HT-29 (cell line): ENCODE measurements around the gene PCDH17. TPM values are rescaled to one million over a fixed set of nuclear protein-coding genes. Genes with fewer than 3 reads are reported as not detected.
A peak's percentile ranks its signal among the peaks of the same experiment; 100 is the strongest.

Source experiments
- DNase-seq: peaks from one replicate; pipeline ENCODE4 v3.0.0-alpha.2; 2015; ENCODE audit warnings: low spot score
- total RNA-seq: library from RNA; depleted of rRNA; stranded (reverse); fragments of >200 nt; shearing (Covaris generic); gene quantifications from 2 replicates; pipeline ENCODE4 v1.2.3, GENCODE V29; 2014; rRNA removed

The PCDH17 gene, protein sequence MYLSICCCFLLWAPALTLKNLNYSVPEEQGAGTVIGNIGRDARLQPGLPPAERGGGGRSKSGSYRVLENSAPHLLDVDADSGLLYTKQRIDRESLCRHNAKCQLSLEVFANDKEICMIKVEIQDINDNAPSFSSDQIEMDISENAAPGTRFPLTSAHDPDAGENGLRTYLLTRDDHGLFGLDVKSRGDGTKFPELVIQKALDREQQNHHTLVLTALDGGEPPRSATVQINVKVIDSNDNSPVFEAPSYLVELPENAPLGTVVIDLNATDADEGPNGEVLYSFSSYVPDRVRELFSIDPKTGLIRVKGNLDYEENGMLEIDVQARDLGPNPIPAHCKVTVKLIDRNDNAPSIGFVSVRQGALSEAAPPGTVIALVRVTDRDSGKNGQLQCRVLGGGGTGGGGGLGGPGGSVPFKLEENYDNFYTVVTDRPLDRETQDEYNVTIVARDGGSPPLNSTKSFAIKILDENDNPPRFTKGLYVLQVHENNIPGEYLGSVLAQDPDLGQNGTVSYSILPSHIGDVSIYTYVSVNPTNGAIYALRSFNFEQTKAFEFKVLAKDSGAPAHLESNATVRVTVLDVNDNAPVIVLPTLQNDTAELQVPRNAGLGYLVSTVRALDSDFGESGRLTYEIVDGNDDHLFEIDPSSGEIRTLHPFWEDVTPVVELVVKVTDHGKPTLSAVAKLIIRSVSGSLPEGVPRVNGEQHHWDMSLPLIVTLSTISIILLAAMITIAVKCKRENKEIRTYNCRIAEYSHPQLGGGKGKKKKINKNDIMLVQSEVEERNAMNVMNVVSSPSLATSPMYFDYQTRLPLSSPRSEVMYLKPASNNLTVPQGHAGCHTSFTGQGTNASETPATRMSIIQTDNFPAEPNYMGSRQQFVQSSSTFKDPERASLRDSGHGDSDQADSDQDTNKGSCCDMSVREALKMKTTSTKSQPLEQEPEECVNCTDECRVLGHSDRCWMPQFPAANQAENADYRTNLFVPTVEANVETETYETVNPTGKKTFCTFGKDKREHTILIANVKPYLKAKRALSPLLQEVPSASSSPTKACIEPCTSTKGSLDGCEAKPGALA (N-terminal part only)
- total RNA-seq, result not detected in 2 replicates

DNA sequence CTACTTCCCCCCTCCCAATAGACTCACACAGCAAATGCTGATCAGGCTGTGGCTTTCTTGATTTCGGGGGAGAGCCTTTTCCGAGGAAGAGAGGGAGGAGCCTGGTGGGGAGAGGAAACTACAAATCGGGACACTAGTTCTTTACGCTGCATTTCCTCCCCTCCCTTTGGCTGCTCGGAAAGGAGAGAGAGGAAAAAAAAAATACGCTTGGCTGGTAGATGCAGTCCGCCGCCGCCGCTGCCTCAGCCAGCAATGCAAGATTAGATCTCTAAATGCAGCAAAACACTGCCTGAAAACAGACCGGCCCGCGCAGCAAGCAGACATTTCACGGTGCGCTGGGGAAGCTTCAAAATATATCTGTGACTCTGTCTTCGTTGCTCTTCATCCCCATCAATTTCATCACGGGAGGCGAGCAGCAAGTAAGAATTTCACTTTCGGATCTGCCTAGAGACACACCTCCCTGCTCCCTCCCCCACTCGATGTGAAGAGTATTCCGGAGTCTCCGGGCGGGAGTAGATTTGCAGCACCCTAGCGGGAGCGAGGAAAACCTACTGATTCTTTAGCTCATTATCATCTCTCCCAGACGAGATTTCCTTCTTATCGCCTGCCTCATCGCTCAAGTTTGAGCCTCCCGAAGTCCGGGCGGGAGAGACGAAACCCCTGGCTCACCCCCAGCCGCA lies at the start of gene PCDH17:
TSS of gene PCDH17 (plus strand) at position 149 of the 680 bp plus-strand sequence. CDS start 803 bp downstream, outside the sequence.
- DNase-seq, result no peak

DNA sequence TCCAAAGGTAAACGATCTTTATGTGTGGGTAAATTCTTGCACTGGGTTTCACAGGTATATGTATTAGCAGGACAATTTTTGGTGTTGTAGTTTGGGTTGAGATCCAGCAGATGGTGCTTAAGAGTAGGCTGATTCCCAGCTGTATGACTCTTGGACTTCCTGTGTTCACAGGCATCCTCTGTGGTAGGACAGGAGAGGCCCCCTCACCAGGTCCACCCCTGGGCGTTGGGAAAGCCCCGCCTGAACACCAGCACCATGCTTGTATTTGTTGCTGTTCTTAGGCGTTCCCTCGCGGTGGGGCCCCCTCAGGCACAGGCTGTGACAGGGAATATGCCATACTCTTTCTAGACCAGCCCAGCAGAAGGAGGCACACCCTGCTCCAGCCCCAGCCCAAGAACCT lies 49.5 kb upstream of the PCDH17 start:
- DNase-seq, result peak; percentile 44

DNA sequence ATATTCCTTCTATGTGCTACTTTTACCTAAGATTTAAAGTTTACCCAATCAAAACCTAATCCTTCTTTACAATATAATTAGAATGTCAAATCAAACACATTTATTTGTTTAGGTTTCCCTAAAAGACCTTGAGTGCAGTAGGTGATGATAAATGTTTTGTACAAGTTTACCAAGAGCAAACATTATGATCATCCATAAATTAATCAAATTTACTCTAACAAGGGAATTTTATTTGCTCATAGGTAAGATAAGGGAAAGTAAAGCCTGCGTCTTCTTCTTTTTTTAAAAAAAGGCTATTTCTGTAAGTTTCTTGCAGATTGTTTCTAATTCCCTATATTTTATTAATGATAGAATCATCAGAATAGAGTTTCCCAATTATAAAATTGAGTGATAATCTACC lies 48.0 kb upstream of the PCDH17 start:
- no peak for DNase-seq

DNA sequence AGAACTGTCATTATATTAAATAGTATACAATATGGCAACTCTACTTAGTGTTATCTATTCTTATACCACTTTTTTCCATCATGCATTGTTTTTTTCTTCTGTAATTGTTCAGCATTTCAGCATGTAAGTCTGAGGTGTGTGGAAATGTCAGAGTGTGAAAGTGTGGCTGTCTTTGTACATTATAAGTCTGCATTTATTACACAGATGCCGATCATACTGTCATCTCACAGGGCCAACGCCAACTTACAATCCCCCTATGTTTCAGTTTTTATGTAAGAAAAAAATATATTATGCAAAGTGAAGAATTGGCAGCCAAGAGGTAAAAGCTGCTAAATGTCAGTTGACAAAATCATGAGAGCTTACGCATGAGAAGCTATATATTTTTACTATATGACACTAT lies 42.9 kb upstream of the PCDH17 start:
- DNase-seq, result no peak

DNA sequence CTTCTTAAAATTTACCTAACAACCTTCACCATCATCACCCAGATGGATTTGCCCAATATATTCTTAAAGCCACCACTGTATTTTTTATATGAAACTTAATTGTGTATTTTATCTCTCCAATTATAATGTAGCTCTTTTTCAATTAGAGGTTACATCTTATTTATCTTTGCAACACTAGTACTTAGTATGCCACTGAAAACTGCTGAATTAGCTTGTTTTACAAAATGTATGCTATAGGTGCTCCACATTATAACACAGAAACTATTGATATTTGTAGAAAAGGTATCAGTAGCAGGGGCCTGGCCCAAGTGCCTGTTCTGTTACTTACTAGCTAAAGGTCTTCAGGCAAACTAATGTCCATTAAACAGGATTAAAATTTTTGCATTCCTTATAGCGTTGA lies 35.8 kb upstream of the PCDH17 start:
- no peak for DNase-seq

DNA sequence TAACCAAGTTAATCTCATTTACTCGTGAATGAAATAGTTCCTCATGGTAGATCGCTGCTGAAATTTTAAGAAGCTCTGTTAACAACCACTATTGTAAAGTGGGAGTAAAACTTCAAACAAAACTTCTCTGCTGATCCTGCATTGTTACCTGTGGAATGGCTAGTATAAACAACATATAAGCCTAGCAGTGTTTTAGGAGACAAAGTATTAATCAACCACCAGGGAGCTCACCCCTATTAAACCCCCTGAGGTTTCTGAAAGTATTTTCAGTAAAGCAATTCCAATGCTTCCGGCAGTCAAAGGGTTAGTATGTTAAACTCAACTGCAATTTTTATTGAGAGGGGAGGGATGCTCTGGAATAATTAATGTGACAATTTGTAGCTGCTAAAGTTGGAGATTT lies 30.0 kb upstream of the PCDH17 start:
- DNase-seq, result no peak

DNA sequence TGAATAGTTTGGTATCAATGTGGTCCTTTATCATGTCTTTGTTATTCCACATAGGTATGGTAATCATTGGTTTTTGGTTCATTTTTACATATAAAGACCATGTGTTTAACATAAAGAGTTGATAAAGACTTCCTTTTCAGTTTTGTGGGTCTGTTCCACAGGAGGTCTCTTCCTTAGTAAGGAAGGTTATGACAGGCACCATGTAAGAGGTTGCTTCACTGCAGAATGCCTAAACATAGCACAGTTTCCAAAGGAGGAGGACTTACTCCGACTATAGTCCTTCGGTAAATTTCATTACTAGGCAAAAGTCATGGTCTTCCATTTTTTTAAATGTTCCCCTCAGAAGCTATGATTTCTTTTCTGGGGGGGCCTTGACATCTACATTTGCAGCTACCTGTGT lies 27.1 kb upstream of the PCDH17 start:
- no peak for DNase-seq

DNA sequence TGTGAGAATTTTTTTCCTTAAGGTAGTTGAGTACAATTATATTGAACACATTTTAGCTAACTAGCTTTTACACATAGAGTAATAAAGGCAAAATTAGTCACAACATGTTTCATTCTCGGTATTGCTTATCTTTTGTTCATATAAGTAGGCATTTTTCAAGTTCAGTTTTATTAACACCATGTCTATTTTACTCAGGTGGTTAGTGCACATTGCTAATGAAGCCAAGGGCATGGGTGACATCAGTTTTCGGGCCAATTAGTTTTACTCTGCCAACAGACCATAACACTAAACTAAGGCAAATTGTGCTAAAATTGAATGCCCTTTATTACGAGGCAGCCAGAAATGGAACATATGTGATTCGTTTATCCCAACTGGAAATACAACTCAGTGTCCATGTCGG lies 19.6 kb upstream of the PCDH17 start:
- DNase-seq, result no peak

DNA sequence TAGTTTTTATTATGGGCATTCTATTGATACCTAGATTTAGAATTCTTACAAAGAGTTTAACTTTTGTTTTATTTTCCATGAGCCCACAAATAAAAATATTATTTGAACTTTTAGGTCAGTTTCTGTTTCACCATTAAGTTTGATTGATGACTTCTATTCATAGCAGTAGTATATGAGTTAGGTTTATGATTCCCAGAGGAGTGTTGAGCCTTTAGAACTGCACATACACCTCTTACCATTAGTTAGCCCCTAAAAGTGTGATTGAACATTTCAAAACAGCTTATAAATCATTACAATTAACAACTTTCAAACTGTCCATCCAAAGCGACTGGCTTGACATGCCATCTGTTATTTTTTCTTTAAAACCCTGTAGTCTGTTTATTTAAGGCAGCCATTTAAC lies 19.0 kb upstream of the PCDH17 start:
- no peak for DNase-seq

DNA sequence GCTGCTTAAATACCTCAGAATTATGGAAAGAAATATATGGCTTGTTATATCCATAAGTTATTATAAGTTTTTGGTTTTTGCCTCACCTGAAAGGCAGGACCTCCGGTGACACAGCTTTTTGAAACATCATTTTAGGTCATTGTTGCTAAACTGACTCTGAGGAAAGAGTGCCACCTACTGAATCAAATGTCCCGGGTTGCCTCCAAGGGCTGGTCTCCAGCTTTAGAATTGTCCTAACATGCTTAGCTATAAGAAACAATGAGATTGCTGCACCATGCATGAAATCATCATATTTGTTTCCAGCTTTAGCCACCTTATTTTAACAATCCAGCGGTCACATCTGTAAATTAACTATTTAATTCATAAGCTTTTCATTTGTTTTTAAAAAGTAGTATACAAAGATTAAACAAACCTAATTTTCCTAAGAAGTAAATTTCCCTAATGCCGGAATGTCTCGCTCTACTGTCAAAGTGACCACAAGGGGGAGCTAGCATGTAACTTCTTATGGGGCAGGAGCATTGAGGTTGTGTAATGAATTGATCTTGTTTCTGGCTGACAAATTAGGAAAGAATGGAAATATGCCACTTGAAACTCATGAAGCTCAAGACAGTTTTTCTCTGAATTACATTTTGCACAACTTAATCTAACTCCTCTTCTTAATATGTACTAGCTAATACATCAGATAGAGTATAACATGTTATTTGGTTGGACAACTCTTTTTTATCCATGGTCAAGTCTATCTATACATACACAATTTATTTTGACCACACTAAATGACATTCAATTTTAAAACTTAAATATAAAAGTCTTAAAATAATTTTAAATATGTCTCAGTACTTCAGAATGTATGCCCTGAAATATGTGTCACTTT lies 6.7 kb upstream of the PCDH17 start:
- DNase-seq, result peak; percentile 91

DNA sequence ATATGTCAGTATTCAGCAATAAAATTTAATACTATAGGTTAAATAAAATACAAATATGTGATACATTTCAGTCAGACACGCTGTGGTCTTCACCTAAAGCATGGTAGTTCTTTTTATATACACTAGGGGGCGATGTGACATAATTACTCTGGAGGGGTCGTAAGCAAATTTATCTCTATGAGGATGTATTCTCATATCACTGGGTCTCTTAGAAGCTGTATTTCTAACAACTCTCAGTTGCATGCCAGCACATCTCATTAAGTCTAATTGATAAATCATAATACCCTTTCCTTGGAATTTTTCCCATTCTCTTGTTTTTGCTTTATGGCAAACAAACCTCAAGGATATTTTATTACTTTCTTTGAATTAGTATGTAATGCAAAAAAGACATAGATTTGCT lies 3.9 kb upstream of the PCDH17 start:
- peak; percentile 54 for DNase-seq

DNA sequence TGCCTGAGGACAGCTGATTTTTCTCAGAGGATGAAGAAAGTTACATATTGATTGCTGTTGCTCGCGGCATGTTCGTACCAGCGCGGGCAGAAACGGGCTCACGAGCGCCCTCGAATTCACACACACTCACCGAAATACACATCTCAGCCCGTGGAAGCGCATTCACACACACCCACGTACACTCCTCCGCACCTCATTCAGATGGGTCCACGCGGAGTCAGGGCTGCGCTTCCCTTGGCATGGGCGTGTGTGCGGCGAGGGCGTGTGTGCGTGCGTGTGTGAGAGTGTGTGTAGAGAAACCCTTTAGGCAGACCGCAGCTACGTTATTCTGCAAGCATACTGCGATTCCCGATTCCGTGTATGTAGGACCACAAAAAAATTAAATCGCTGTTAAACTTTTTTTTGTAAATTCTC lies 2.1 kb upstream of the PCDH17 start:
- no peak for DNase-seq

DNA sequence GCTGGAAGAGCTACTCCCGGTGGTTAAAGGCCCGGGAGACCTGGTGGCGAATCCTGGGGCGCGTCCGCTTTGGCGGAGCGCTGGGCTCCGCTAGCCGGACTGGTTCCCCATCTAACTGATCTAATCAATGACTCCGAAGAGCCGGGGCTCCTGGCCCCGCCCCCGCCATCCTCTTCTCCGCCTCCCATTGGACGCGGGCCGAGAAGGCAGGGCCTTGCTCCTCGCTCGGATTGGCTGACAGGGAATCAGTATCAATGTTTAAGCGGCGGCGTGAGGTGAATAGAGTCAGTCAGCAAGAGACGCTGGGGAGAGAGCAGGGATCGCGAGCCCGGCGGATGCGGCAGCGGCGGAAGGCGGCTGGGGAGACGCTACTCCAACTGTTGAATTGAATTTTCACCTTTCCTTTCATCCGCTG lies 1.7 kb upstream of the PCDH17 start:
- DNase-seq, result no peak

DNA sequence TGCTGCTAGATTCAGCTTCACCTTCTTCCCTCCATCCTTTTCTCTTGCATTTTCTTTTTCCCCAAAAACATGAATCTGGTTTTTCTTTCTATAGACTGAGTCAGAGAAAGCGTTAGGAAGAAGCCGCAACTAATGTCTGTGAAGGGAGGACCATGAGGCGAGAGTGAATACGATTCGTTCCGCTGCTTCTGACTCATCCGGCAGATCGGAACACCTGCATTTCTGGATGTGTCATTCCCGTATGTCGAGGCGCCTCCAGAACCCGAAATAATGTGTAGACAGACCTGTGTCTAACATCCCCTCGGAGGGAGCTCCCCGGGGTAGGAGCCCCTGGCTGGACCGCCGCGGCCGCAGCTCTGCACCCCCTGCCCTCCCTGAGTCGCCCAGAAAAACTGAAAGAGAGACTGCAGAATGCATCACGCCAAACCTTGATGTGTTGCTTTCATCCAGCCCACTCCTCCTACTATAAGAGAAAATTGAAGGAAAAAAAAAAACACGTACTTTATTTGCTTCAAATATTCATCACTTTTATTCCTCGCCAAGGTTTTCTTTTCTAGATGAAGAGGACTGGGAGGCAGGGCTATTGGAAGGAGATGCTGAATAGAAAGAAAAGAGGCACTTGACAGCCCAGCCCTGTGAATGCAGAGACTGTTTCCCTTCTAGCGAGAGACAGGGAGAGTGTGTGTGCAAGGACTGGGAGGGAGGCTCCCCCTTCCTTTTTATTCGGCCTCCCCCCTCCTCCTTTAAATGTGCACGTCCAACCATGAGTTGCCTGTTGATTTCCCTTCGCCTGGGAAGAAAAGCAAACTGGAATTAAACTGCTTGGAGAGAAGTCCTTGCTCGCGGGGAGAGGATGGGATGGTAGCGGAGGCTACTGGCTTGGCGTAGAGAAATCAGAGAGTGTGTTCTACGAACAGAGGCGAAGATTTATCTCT lies 616 bp upstream of the PCDH17 start:
- no peak for DNase-seq

DNA sequence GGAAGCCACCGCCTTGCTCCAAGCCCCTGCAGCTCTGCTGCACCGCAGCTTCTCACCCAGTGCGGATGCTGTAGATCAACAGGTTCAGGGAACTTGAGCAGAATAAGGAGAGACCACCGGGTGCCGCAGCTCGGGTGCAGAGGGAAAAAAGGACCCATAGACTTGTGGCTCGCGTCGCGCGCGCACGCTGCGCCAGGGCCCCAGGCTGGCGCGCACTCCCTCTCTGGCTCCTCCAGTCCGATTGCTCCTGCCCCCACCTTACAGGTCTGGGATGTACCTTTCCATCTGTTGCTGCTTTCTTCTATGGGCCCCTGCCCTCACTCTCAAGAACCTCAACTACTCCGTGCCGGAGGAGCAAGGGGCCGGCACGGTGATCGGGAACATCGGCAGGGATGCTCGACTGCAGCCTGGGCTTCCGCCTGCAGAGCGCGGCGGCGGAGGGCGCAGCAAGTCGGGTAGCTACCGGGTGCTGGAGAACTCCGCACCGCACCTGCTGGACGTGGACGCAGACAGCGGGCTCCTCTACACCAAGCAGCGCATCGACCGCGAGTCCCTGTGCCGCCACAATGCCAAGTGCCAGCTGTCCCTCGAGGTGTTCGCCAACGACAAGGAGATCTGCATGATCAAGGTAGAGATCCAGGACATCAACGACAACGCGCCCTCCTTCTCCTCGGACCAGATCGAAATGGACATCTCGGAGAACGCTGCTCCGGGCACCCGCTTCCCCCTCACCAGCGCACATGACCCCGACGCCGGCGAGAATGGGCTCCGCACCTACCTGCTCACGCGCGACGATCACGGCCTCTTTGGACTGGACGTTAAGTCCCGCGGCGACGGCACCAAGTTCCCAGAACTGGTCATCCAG lies 964 bp downstream of the PCDH17 start:
- DNase-seq, result no peak

DNA sequence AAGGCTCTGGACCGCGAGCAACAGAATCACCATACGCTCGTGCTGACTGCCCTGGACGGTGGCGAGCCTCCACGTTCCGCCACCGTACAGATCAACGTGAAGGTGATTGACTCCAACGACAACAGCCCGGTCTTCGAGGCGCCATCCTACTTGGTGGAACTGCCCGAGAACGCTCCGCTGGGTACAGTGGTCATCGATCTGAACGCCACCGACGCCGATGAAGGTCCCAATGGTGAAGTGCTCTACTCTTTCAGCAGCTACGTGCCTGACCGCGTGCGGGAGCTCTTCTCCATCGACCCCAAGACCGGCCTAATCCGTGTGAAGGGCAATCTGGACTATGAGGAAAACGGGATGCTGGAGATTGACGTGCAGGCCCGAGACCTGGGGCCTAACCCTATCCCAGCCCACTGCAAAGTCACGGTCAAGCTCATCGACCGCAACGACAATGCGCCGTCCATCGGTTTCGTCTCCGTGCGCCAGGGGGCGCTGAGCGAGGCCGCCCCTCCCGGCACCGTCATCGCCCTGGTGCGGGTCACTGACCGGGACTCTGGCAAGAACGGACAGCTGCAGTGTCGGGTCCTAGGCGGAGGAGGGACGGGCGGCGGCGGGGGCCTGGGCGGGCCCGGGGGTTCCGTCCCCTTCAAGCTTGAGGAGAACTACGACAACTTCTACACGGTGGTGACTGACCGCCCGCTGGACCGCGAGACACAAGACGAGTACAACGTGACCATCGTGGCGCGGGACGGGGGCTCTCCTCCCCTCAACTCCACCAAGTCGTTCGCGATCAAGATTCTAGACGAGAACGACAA lies 1.8 kb downstream of the PCDH17 start:
- no peak for DNase-seq

DNA sequence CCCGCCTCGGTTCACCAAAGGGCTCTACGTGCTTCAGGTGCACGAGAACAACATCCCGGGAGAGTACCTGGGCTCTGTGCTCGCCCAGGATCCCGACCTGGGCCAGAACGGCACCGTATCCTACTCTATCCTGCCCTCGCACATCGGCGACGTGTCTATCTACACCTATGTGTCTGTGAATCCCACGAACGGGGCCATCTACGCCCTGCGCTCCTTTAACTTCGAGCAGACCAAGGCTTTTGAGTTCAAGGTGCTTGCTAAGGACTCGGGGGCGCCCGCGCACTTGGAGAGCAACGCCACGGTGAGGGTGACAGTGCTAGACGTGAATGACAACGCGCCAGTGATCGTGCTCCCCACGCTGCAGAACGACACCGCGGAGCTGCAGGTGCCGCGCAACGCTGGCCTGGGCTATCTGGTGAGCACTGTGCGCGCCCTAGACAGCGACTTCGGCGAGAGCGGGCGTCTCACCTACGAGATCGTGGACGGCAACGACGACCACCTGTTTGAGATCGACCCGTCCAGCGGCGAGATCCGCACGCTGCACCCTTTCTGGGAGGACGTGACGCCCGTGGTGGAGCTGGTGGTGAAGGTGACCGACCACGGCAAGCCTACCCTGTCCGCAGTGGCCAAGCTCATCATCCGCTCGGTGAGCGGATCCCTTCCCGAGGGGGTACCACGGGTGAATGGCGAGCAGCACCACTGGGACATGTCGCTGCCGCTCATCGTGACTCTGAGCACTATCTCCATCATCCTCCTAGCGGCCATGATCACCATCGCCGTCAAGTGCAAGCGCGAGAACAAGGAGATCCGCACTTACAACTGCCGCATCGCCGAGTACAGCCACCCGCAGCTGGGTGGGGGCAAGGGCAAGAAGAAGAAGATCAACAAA lies 2.6 kb downstream of the PCDH17 start:
- no peak for DNase-seq
